Thyroid gland (tissue), 4 donors: ENCODE results near the gene RASSF8.

ENCODE experiments used
- POLR2A ChIP-seq, 2 donors: fragments of 450-650 bp; IDR thresholded peaks; one replicate each; pipeline ENCODE4 v1.6.1; 2017; ENCODE audit warnings: antibody characterized with exemption in 2 of 2, mild to moderate bottlenecking in 2 of 2, moderate library complexity in 1 of 2
- TF ChIP-seq, protein P1 (sequence below), 6 experiments: fragments of 200-600 bp in 3 of 6; fragments of 450-650 bp in 3 of 6; sonication (generic) in 3 of 6; IDR thresholded peaks; one replicate each; pipeline ENCODE4 v1.5.1; 2016 to 2019; ENCODE audit warnings: antibody characterized with exemption in 6 of 6, mild to moderate bottlenecking in 2 of 6, inconsistent platforms in 1 of 6, moderate library complexity in 1 of 6

DNA sequence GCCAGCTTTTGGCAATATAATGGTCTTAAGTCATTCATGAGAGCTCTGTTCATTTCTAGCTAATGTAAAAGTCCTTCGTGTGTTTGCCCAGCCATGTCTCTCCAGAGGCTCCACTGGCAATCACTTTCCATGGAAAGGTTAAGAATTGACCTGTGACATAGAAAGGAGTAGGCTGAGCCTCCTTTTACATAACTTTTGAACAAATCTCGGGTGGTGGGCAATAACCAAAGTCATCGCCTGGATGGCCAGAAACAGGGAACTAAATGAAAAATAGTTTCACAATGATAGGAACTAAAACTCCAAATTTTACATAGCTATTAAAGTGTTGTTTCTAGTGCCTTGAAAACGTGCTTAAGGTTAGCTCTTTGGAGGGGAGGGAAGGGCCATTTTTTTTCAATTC is 159.8 kb downstream of the RASSF8 start:
- TF ChIP-seq, protein P1, sequence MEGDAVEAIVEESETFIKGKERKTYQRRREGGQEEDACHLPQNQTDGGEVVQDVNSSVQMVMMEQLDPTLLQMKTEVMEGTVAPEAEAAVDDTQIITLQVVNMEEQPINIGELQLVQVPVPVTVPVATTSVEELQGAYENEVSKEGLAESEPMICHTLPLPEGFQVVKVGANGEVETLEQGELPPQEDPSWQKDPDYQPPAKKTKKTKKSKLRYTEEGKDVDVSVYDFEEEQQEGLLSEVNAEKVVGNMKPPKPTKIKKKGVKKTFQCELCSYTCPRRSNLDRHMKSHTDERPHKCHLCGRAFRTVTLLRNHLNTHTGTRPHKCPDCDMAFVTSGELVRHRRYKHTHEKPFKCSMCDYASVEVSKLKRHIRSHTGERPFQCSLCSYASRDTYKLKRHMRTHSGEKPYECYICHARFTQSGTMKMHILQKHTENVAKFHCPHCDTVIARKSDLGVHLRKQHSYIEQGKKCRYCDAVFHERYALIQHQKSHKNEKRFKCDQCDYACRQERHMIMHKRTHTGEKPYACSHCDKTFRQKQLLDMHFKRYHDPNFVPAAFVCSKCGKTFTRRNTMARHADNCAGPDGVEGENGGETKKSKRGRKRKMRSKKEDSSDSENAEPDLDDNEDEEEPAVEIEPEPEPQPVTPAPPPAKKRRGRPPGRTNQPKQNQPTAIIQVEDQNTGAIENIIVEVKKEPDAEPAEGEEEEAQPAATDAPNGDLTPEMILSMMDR (IDR thresholded peaks at IDR 0.05): no peak
- TF ChIP-seq POLR2A (IDR thresholded peaks at IDR 0.05): no peak
